ENCODE measurements around the gene TOR2A. TPM values are rescaled to one million over a fixed set of nuclear protein-coding genes. Genes with fewer than 3 reads are reported as not detected.
A peak's percentile ranks its signal among the peaks of the same experiment; 100 is the strongest.

TOR2A gene
- total and polyA plus RNA-seq, 2 of the 8 experiments (the other 6 are each of a cell fraction or from before 2014, with no cell fraction given): 18.7 to 24.9 TPM

GRCh38 chr9:127710204-127710783, 24.8 kb downstream of the TOR2A start:
- no peaks in the 10 kb centered on the region; the same call in 1 of the 2 replicates for H3K79me1 ChIP-seq (ENCODE audit: low read depth, low read length)
- no peak overlapping the region for H3K4ac ChIP-seq (replicated peaks; ENCODE audit: insufficient read length, low read depth, low read length)
- no peak overlapping the region for H3K9ac ChIP-seq (replicated peaks in 1 of 4; ENCODE audit: extremely low read depth in 1 of 4, low read depth in 3 of 4, low read length in 3 of 4)
- H3K9me3 ChIP-seq (ENCODE audit: insufficient read depth in 2 of 2, low read depth in 1 of 2, low read length in 1 of 2): no peaks in the 10 kb centered on the region
- H4K8ac ChIP-seq (ENCODE audit: extremely low read depth, insufficient read depth, low read length): no peak overlapping the region
- 0 out of 7 replicates have a peak, but pooled peaks cover 0 to 2% (median 0%) of the 10 kb centered on the region in 4 experiments for H3K27me3 ChIP-seq (replicated peaks in 1 of 4; ENCODE audit: control insufficient read depth in 3 of 4, extremely low read depth in 1 of 4, insufficient read depth in 3 of 4, low read length in 3 of 4)
- H4K91ac ChIP-seq (replicated peaks; ENCODE audit: insufficient read length, low read length): no peak overlapping the region
- no peak overlapping the region for H3K27ac ChIP-seq (ENCODE audit: low read depth, low read length)
- no peak overlapping the region for H2BK15ac ChIP-seq (ENCODE audit: low read length)
- no peaks in the 10 kb centered on the region for H3K79me2 ChIP-seq (ENCODE audit: control insufficient read depth in 1 of 2, insufficient read depth in 2 of 2, low read length in 2 of 2)
- H3K23ac ChIP-seq (ENCODE audit: insufficient read length): no peak overlapping the region
- H3K36me3 ChIP-seq (ENCODE audit: control insufficient read depth in 2 of 4, insufficient read depth in 4 of 4, low read length in 3 of 4): no peaks in the 10 kb centered on the region
- H2AFZ ChIP-seq (ENCODE audit: low read length): no peak overlapping the region
- H3K4me2 ChIP-seq (ENCODE audit: insufficient read depth in 1 of 2, low read depth in 2 of 2, low read length in 2 of 2): no peak overlapping the region
- no peak overlapping the region for H3K56ac ChIP-seq (replicated peaks; ENCODE audit: insufficient read length, low read depth, low read length)
- H3K18ac ChIP-seq (ENCODE audit: extremely low read depth, low read length): peak overlapping the region; percentile 9; the same call in 1 of the 2 replicates
- H2BK12ac ChIP-seq (ENCODE audit: low read depth, low read length): no peak overlapping the region
- peaks cover 7% of the 10 kb centered on the region; the same call in 1 of the 2 replicates for H3K23me2 ChIP-seq (ENCODE audit: low read depth, low read length)
- H3K14ac ChIP-seq (ENCODE audit: insufficient read length): no peak overlapping the region
- FAIRE-seq (no peak), DNase-seq (ENCODE audit: low read depth in 1 of 2, low spot score in 2 of 2) (no peak)
- H2BK5ac ChIP-seq (ENCODE audit: low read depth, low read length): no peak overlapping the region
- H2BK20ac ChIP-seq (ENCODE audit: low read length): no peak overlapping the region
- H4K5ac ChIP-seq (ENCODE audit: insufficient read length, low read depth, low read length): no peak overlapping the region
- no peak overlapping the region for H3K4me3 ChIP-seq (ENCODE audit: extremely low read depth in 1 of 4, insufficient read depth in 2 of 4, low read depth in 3 of 4, low read length in 4 of 4)
- CTCF ChIA-PET (ENCODE audit: partially characterized antibody): interaction anchor here (1.3 to 3.9 kb wide), 4 partner anchors 23 to 211 kb away, joined by 3 to 23 read pairs (median 4); partner anchors contain the start of genes CDK9 and TOR2A
- no peak overlapping the region for H2AK5ac ChIP-seq (ENCODE audit: low read depth, low read length)
- peaks cover 0 to 3% of the 10 kb centered on the region in 2 experiments for H4K20me1 ChIP-seq (replicated peaks in 1 of 2; ENCODE audit: control insufficient read depth in 1 of 2, insufficient read depth in 2 of 2, low read length in 2 of 2)
- no peak for TF ChIP-seq MAFK (IDR thresholded peaks at IDR 0.05; ENCODE audit: low read depth, low read length)
- no peak for TF ChIP-seq CHD2 (IDR thresholded peaks at IDR 0.05; ENCODE audit: low read length)
- no peak for TF ChIP-seq CEBPB (IDR thresholded peaks at IDR 0.05; ENCODE audit: low read depth, low read length)
- TF ChIP-seq POU5F1 (IDR thresholded peaks at IDR 0.05; ENCODE audit: low read depth, low read length): no peak
- TF ChIP-seq GTF2F1 (IDR thresholded peaks at IDR 0.05; ENCODE audit: borderline replicate concordance, low read depth, low read length): no peak
- TF ChIP-seq, protein P1, sequence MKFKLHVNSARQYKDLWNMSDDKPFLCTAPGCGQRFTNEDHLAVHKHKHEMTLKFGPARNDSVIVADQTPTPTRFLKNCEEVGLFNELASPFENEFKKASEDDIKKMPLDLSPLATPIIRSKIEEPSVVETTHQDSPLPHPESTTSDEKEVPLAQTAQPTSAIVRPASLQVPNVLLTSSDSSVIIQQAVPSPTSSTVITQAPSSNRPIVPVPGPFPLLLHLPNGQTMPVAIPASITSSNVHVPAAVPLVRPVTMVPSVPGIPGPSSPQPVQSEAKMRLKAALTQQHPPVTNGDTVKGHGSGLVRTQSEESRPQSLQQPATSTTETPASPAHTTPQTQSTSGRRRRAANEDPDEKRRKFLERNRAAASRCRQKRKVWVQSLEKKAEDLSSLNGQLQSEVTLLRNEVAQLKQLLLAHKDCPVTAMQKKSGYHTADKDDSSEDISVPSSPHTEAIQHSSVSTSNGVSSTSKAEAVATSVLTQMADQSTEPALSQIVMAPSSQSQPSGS (IDR thresholded peaks at IDR 0.05; ENCODE audit: low read length): no peak
- no peak for TF ChIP-seq TAF1 (IDR thresholded peaks at IDR 0.05; ENCODE audit: low read depth, low read length)
- no peak for TF ChIP-seq SP1 (IDR thresholded peaks at IDR 0.05; ENCODE audit: low read depth, low read length)
- no peak overlapping the region for H2BK120ac ChIP-seq (replicated peaks; ENCODE audit: low read depth, low read length)
- 90% methylated on average over 10 of the region's 10 CpGs; no CpG with 5 or more reads in 1 of the 2 experiments for WGBS, 2 experiments (ENCODE audit: extremely low coverage in 1 of 2, insufficient coverage in 1 of 2, insufficient read length in 1 of 2, insufficient replicate concordance in 2 of 2, low coverage in 1 of 2, low lambda C conversion rate in 2 of 2, missing lambda C conversion rate in 1 of 2)
- POLR2A ChIA-PET (ENCODE audit: partially characterized antibody): interaction anchor here (2.6 kb wide), 1 partner anchor 12 kb away, joined by 7 read pairs; no protein-coding TSS in a partner anchor
- peaks cover 0 to 30% (median 23%) of the 10 kb centered on the region in 4 experiments; a peak in 6 of 7 replicates for H3K4me1 ChIP-seq (replicated peaks in 1 of 4; ENCODE audit: control insufficient read depth in 3 of 4, insufficient read depth in 4 of 4, low read length in 3 of 4)
